Endothelial cell of umbilical vein (primary cell): ENCODE measurements around the gene SH3BP5L. TPM values are rescaled to one million over a fixed set of nuclear protein-coding genes. Genes with fewer than 3 reads are reported as not detected.

Experiments used
- BruUV-seq: library from RNA; stranded (reverse); fragments of 400-500 nt; replicated peaks from 2 replicates; lab custom pipeline; 2021; lab: Mats Ljungman, UMichigan
- CTCF ChIA-PET: fragments of 300-600, 350-600 bp; sonication (Branson Sonifier 250); formaldehyde crosslinking; loops from one replicate; lab custom pipeline; 2021; ENCODE audit warnings: antibody characterized with exemption, inconsistent platforms; lab: Charles Lee
- POLR2A ChIA-PET: fragments of 300-600, 350-600 bp; sonication (Branson Sonifier 250); formaldehyde crosslinking; loops from one replicate; lab custom pipeline; 2021; ENCODE audit warnings: antibody characterized with exemption, inconsistent platforms; lab: Charles Lee
- DNase-seq: peaks from one replicate; pipeline ENCODE4 v3.0.0-alpha.2; 2011; ENCODE audit warnings: low read depth, low spot score
- FAIRE-seq: peaks from 2 replicates; lab custom pipeline; 2011; peaks lifted over from hg19 to GRCh38; lab: Jason Lieb, UNC
- H2AFZ ChIP-seq: 2 replicates; pipeline ENCODE4 v1.6.0; 2012; ENCODE audit warnings: low read depth, low read length, control low read depth, inconsistent platforms
- H3K27ac ChIP-seq: 2 replicates; pipeline ENCODE4 v1.5.1; 2011; ENCODE audit warnings: low read depth, mild to moderate bottlenecking, control low read depth, low read length, moderate library complexity; ENCODE audit not compliant: insufficient read depth
- H3K27me3 ChIP-seq, 2 experiments: 2 replicates each; pipeline versions ENCODE4 v1.6.0 to v1.6.1; 2011; ENCODE audit warnings: low read length in 2 of 2, mixed read lengths in 1 of 2; ENCODE audit not compliant: control insufficient read depth in 2 of 2, insufficient read depth in 2 of 2
- H3K36me3 ChIP-seq, 2 experiments: 2 replicates in 1 of 2; 3 replicates in 1 of 2; pipeline ENCODE4 v1.5.1; 2011; ENCODE audit warnings: low read length in 2 of 2, mild to moderate bottlenecking in 1 of 2, moderate library complexity in 1 of 2; ENCODE audit not compliant: control insufficient read depth in 2 of 2, insufficient read depth in 2 of 2; ENCODE audit errors: extremely low read depth in 1 of 2
- H3K4me1 ChIP-seq: 3 replicates; pipeline ENCODE4 v1.5.1; 2011; ENCODE audit warnings: mild to moderate bottlenecking, low read length; ENCODE audit not compliant: control insufficient read depth, insufficient read depth; ENCODE audit errors: extremely low read depth
- H3K4me2 ChIP-seq: 2 replicates; pipeline ENCODE4 v1.6.1; 2011; ENCODE audit warnings: low read length, control low read depth, mixed read lengths; ENCODE audit not compliant: insufficient read depth
- H3K4me3 ChIP-seq, 3 experiments: fragments of 200-600 bp in 1 of 3; sonication (generic), shearing (Covaris generic) in 1 of 3; replicated peaks in 1 of 3; 2 replicates each; pipeline ENCODE4 v1.5.1; 2011 to 2016; ENCODE audit warnings: control low read depth in 3 of 3, low read length in 3 of 3, mild to moderate bottlenecking in 2 of 3, inconsistent platforms in 1 of 3, low read depth in 1 of 3, moderate library complexity in 1 of 3; ENCODE audit not compliant: insufficient read depth in 1 of 3
- H3K79me2 ChIP-seq: 2 replicates; pipeline ENCODE4 v1.6.0; 2012; ENCODE audit warnings: low read length, inconsistent platforms; ENCODE audit not compliant: control insufficient read depth, insufficient read depth
- H3K9ac ChIP-seq: replicated peaks from 2 replicates; pipeline ENCODE3; 2011; ENCODE audit warnings: low read length, control low read depth; ENCODE audit not compliant: insufficient read depth; ENCODE audit errors: extremely low read depth
- H3K9me1 ChIP-seq: replicated peaks from 3 replicates; pipeline ENCODE4 v1.6.0; 2011; ENCODE audit warnings: mild to moderate bottlenecking, low read length; ENCODE audit not compliant: control insufficient read depth, insufficient read depth; ENCODE audit errors: extremely low read depth
- H3K9me3 ChIP-seq: replicated peaks from 2 replicates; pipeline ENCODE4 v1.5.1; 2012; ENCODE audit warnings: low read length, inconsistent platforms; ENCODE audit not compliant: control insufficient read depth, insufficient read depth
- H4K20me1 ChIP-seq: replicated peaks from 2 replicates; pipeline ENCODE3; 2011; ENCODE audit warnings: mild to moderate bottlenecking, low read length; ENCODE audit not compliant: control insufficient read depth, insufficient read depth; ENCODE audit errors: extremely low read depth
- CTCF ChIP-seq, 2 donors: IDR thresholded peaks; 1 replicate in 1 of 2; 2 replicates in 1 of 2; pipeline ENCODE4 v1.5.1; 2011; ENCODE audit warnings: low read length in 2 of 2, mild to moderate bottlenecking in 2 of 2, moderate library complexity in 2 of 2, control low read depth in 1 of 2, inconsistent platforms in 1 of 2, low read depth in 1 of 2; ENCODE audit not compliant: insufficient read depth in 1 of 2; ENCODE audit errors: extremely low read depth in 1 of 2
- EZH2 ChIP-seq: IDR thresholded peaks from 2 replicates; pipeline ENCODE4 v1.6.1; 2012; ENCODE audit warnings: borderline replicate concordance, low read depth, mild to moderate bottlenecking, moderate library complexity, low read length, inconsistent platforms; ENCODE audit not compliant: severe bottlenecking
- FOS ChIP-seq: IDR thresholded peaks from 2 replicates; pipeline ENCODE4 v1.6.1; 2011; ENCODE audit warnings: mild to moderate bottlenecking, low read length, moderate library complexity, borderline replicate concordance; ENCODE audit not compliant: insufficient read depth
- GATA2 ChIP-seq: IDR thresholded peaks from 2 replicates; pipeline ENCODE4 v1.7.0; 2011; ENCODE audit warnings: low read depth, mild to moderate bottlenecking, moderate library complexity, mixed read lengths, low read length; ENCODE audit not compliant: insufficient read length, insufficient read depth
- JUN ChIP-seq: IDR thresholded peaks from 2 replicates; pipeline ENCODE4 v1.6.1; 2011; ENCODE audit warnings: borderline replicate concordance, low read depth; ENCODE audit not compliant: insufficient read length, insufficient read depth
- MAX ChIP-seq: IDR thresholded peaks from 2 replicates; pipeline ENCODE4 v1.6.1; 2011; ENCODE audit not compliant: insufficient read depth, insufficient read length
- MYC ChIP-seq: IDR thresholded peaks from one replicate; pipeline ENCODE4 v1.6.1; 2011; ENCODE audit warnings: mild to moderate bottlenecking, low read depth, low read length
- POLR2A ChIP-seq: IDR thresholded peaks from 2 replicates; pipeline ENCODE4 v1.6.1; 2012; ENCODE audit warnings: low read depth, mild to moderate bottlenecking, control low read depth, low read length
- POLR2AphosphoS5 ChIP-seq: IDR thresholded peaks from 2 replicates; pipeline ENCODE4 v1.6.1; 2012; ENCODE audit warnings: low read depth, mild to moderate bottlenecking, control low read depth, low read length, moderate library complexity; ENCODE audit not compliant: insufficient read depth
- dilution Hi-C: fragments of 300-500 bp; cut with MboI; formaldehyde crosslinking; loops from one replicate; pipeline ENCODE4 v1.15.0; 2019; ENCODE audit warnings: low sequenced_read_pairs; ENCODE audit not compliant: extremely low pct_ligation_motif_present
- intact Hi-C: fragments of 100-400 bp; cut with micrococcal nuclease; formaldehyde crosslinking; loops from one replicate; pipeline ENCODE4 v1.10.0; 2022
- polyA plus RNA-seq, 4 experiments: library from polyadenylated mRNA; depleted of rRNA in 3 of 4; stranded (reverse) in 3 of 4; unstranded in 1 of 4; fragments of >200 nt; gene quantifications; 2 replicates each; pipeline versions ENCODE4 v1.2.1 to v1.2.3, GENCODE V29; 2011 to 2012; ENCODE audit warnings: missing spikeins in 1 of 4
- total RNA-seq: library from RNA; stranded (reverse); gene quantifications from 2 replicates; pipeline ENCODE4 v1.2.3, GENCODE V29; 2021

The SH3BP5L gene
- total and polyA plus RNA-seq, 2 donors (not counting 3 experiments of a cell fraction or from before 2014, with no cell fraction given), result 24.7 TPM

GRCh38 chr1:248849152-248849551 is 23.4 kb upstream of the SH3BP5L start:
- H3K79me2 ChIP-seq, result no peaks in the 10 kb centered on the region
- no peaks in the 10 kb centered on the region for H3K9me1 ChIP-seq
- intact Hi-C loops (no loop called here), dilution Hi-C loops (no loop called here)
- no peak overlapping the region for H3K4me2 ChIP-seq
- no peaks in the 10 kb centered on the region for H3K4me1 ChIP-seq
- POLR2A ChIA-PET, result no interaction called here
- no peak for DNase-seq
- TF ChIP-seq GATA2 (no peak), JUN (no peak), POLR2AphosphoS5 (no peak)
- no peak overlapping the region for H3K9ac ChIP-seq
- no peak for FAIRE-seq
- no peaks in the 10 kb centered on the region for H3K9me3 ChIP-seq
- CTCF ChIA-PET, result interaction anchor here (1.0 kb wide), 1 partner anchor 9 kb away, joined by 3 read pairs; no protein-coding TSS in a partner anchor
- H3K4me3 ChIP-seq, result no peak overlapping the region
- H3K27ac ChIP-seq, result no peak overlapping the region
- H3K27me3 ChIP-seq, result no peaks in the 10 kb centered on the region
- no peak overlapping the region for H2AFZ ChIP-seq
- peaks cover 6 to 30% of the 10 kb centered on the region in 2 experiments for H3K36me3 ChIP-seq
- H4K20me1 ChIP-seq, result no peaks in the 10 kb centered on the region
- BruUV-seq, result no TSS peak

- Histone ChIP-seq H3K79me2 (no peaks in the 10 kb centered on the region), H3K9me3 (no peaks in the 10 kb centered on the region), H3K27ac (no peak overlapping the region), H3K36me3 (peaks cover 6 to 26% of the 10 kb centered on the region in 2 experiments), H3K4me1 (no peaks in the 10 kb centered on the region), H4K20me1 (no peaks in the 10 kb centered on the region), H3K4me2 (no peak overlapping the region), H3K4me3 (no peak overlapping the region), H3K9me1 (no peaks in the 10 kb centered on the region), H2AFZ (no peak overlapping the region), H3K27me3 (no peaks in the 10 kb centered on the region), H3K9ac (no peak overlapping the region)
- dilution Hi-C loops, result no loop called here
- no TSS peak for BruUV-seq
- CTCF ChIA-PET, result no interaction called here
- intact Hi-C loops, result no loop called here
- TF ChIP-seq FOS, result no peak
- TF ChIP-seq JUN, result no peak
- TF ChIP-seq POLR2A, result no peak
- no peak for TF ChIP-seq GATA2
- TF ChIP-seq MAX, result no peak
- TF ChIP-seq POLR2AphosphoS5, result no peak
- TF ChIP-seq MYC, result no peak
- no peak for TF ChIP-seq CTCF (IDR thresholded peaks at IDR 0.05; ENCODE audit: extremely low read depth in 1 of 2, insufficient read depth in 1 of 2, low read depth in 1 of 2, low read length in 2 of 2)
- TF ChIP-seq EZH2, result no peak
- DNase-seq, result no peak
- FAIRE-seq, result no peak
- POLR2A ChIA-PET, result no interaction called here
Measured at GRCh38 chr1:248848602-248849001, 22.9 kb upstream of the SH3BP5L start.
